SK-N-SH (cell line): ENCODE results near the gene LIN7A. TPM values are rescaled to one million over a fixed set of nuclear protein-coding genes. Genes with fewer than 3 reads are reported as not detected.
"Not testable (repeated sequence)": the region's sequence is repeated elsewhere in the genome, so short reads cannot be mapped to it uniquely, and the experiment has no call there.

Experiments used
- CTCF ChIA-PET: fragments of 300-600, 350-600 bp; formaldehyde crosslinking; extraction: SDS; loops from one replicate; lab custom pipeline; 2021; lab: Yijun Ruan, JAX
- POLR2A ChIA-PET: fragments of 350-600 bp; sonication (Branson Sonifier 250); formaldehyde crosslinking; extraction: SDS; loops from one replicate; lab custom pipeline; 2020; ENCODE audit warnings: antibody characterized with exemption, inconsistent platforms; lab: Yijun Ruan, JAX
- DNase-seq: peaks from one replicate; pipeline ENCODE4 v3.0.0; 2012
- H2AFZ ChIP-seq: fragments of 200-600 bp; sonication (generic); 2 replicates; pipeline ENCODE4 v1.8.1; 2016; ENCODE audit warnings: antibody characterized with exemption, mild to moderate bottlenecking, low read depth
- H3F3A ChIP-seq: fragments of 200-600 bp; sonication (generic); replicated peaks from 2 replicates; pipeline ENCODE3; 2016; ENCODE audit warnings: antibody characterized with exemption, mild to moderate bottlenecking; ENCODE audit not compliant: insufficient read depth
- H3K27ac ChIP-seq, 2 experiments: fragments of 200-500 bp in 1 of 2; fragments of 200-600 bp in 1 of 2; sonication (Bioruptor generic) in 1 of 2; sonication (generic), shearing (Covaris generic) in 1 of 2; 2 replicates each; pipeline versions ENCODE4 v1.5.1 to v1.6.1; 2014 to 2016; ENCODE audit warnings: low read depth in 2 of 2, inconsistent platforms in 1 of 2, low read length in 1 of 2, mild to moderate bottlenecking in 1 of 2, mixed read lengths in 1 of 2
- H3K27me3 ChIP-seq: fragments of 200-600 bp; sonication (generic), shearing (Covaris generic); 2 replicates; pipeline ENCODE4 v1.6.1; 2016; ENCODE audit warnings: mixed run types; ENCODE audit not compliant: insufficient read depth
- H3K36me3 ChIP-seq, 2 experiments: fragments of 200-500 bp in 1 of 2; fragments of 200-600 bp in 1 of 2; sonication (Bioruptor generic) in 1 of 2; sonication (generic) in 1 of 2; replicated peaks in 1 of 2; 2 replicates each; pipeline versions ENCODE3 to v1.5.1; 2014 to 2016; ENCODE audit warnings: low read length in 1 of 2, mild to moderate bottlenecking in 1 of 2; ENCODE audit not compliant: insufficient read depth in 2 of 2, control insufficient read depth in 1 of 2
- H3K4me1 ChIP-seq, 2 experiments: fragments of 200-500 bp in 1 of 2; fragments of 200-600 bp in 1 of 2; sonication (Bioruptor generic) in 1 of 2; sonication (generic), shearing (Covaris generic) in 1 of 2; 2 replicates each; pipeline versions ENCODE4 v1.5.1 to v1.6.1; 2014 to 2016; ENCODE audit warnings: low read depth in 1 of 2, low read length in 1 of 2, mixed run types in 1 of 2; ENCODE audit not compliant: insufficient read depth in 2 of 2, control insufficient read depth in 1 of 2
- H3K4me2 ChIP-seq: fragments of 200-600 bp; sonication (generic), shearing (Covaris generic); 2 replicates; pipeline ENCODE4 v1.6.1; 2017; ENCODE audit warnings: mixed run types
- H3K4me3 ChIP-seq, 2 experiments: fragments of 200-500 bp in 1 of 2; fragments of 200-600 bp in 1 of 2; sonication (Bioruptor generic) in 1 of 2; sonication (generic), shearing (Covaris generic) in 1 of 2; 2 replicates each; pipeline versions ENCODE4 v1.5.1 to v1.8.1; 2014 to 2016; ENCODE audit warnings: low read depth in 2 of 2, inconsistent platforms in 1 of 2, low read length in 1 of 2, mild to moderate bottlenecking in 1 of 2, mixed read lengths in 1 of 2, moderate library complexity in 1 of 2
- H3K79me2 ChIP-seq: fragments of 200-600 bp; sonication (generic); 2 replicates; pipeline ENCODE4 v1.8.1; 2017; ENCODE audit warnings: mild to moderate bottlenecking; ENCODE audit not compliant: insufficient read depth
- H3K9ac ChIP-seq: fragments of 200-600 bp; sonication (generic); 2 replicates; pipeline ENCODE4 v1.6.1; 2017; ENCODE audit warnings: mixed run types
- H3K9me2 ChIP-seq: fragments of 200-600 bp; sonication (generic); 2 replicates; pipeline ENCODE4 v1.6.1; 2017; ENCODE audit warnings: mixed run types
- H3K9me3 ChIP-seq: fragments of 200-600 bp; sonication (generic); 2 replicates; pipeline ENCODE4 v1.6.1; 2017; ENCODE audit warnings: mixed run types, mild to moderate bottlenecking, moderate library complexity
- H4K20me1 ChIP-seq: fragments of 200-600 bp; sonication (generic); 2 replicates; pipeline ENCODE4 v1.6.1; 2017; ENCODE audit warnings: mild to moderate bottlenecking, mixed run types; ENCODE audit not compliant: insufficient read depth
- CHD2 ChIP-seq: fragments of 150-350 bp; IDR thresholded peaks from 2 replicates; pipeline ENCODE4 v1.6.1; 2018; ENCODE audit warnings: low read length; ENCODE audit not compliant: partially characterized antibody
- FOSL2 ChIP-seq: IDR thresholded peaks from 2 replicates; pipeline ENCODE4 v1.4.0; 2012; ENCODE audit warnings: low read depth, mild to moderate bottlenecking, moderate library complexity, borderline replicate concordance
- FOXJ3 ChIP-seq: sonication (generic); formaldehyde crosslinking; IDR thresholded peaks from 2 replicates; pipeline ENCODE4 v1.5.1; 2020; ENCODE audit warnings: mild to moderate bottlenecking, missing genetic modification reagents
- MAX ChIP-seq: IDR thresholded peaks from 2 replicates; pipeline ENCODE4 v1.4.0; 2012; ENCODE audit warnings: low read depth
- MXI1 ChIP-seq: IDR thresholded peaks from 2 replicates; pipeline ENCODE4 v1.6.1; 2012; ENCODE audit warnings: mild to moderate bottlenecking, low read depth, low read length, improper control_type of control experiment
- NRF1 ChIP-seq: IDR thresholded peaks from 2 replicates; pipeline ENCODE4 v1.6.1; 2012; ENCODE audit warnings: low read depth, mild to moderate bottlenecking, low read length
- REST ChIP-seq: IDR thresholded peaks from 2 replicates; pipeline ENCODE4 v1.6.1; 2012; ENCODE audit warnings: mild to moderate bottlenecking, low read depth, low read length, moderate library complexity
- RFX5 ChIP-seq: IDR thresholded peaks from 2 replicates; pipeline ENCODE4 v1.6.1; 2012; ENCODE audit warnings: mild to moderate bottlenecking, improper control_type of control experiment, low read length
- RXRA ChIP-seq: IDR thresholded peaks from 2 replicates; pipeline ENCODE4 v1.4.0; 2012; ENCODE audit warnings: low read depth, mild to moderate bottlenecking, borderline replicate concordance
- SMC3 ChIP-seq: IDR thresholded peaks from 2 replicates; pipeline ENCODE4 v1.6.1; 2012; ENCODE audit warnings: low read depth, low read length, improper control_type of control experiment
- TAF1 ChIP-seq: IDR thresholded peaks from 2 replicates; pipeline ENCODE4 v1.6.1; 2012; ENCODE audit warnings: low read depth, mild to moderate bottlenecking, low read length, moderate library complexity, borderline replicate concordance
- YY1 ChIP-seq: IDR thresholded peaks from 2 replicates; pipeline ENCODE4 v1.4.0; 2012; ENCODE audit warnings: low read depth, mild to moderate bottlenecking
- WGBS: methylation state at CpG from one replicate; pipeline ENCODE4 v1.1.6; 2017; ENCODE audit warnings: low lambda C conversion rate; 5-methylcytosine and 5-hydroxymethylcytosine counted together
- polyA plus RNA-seq, 3 experiments: library from polyadenylated mRNA; depleted of rRNA; stranded (reverse); fragments of >200 nt; gene quantifications; 2 replicates each; pipeline ENCODE4 v1.2.3, GENCODE V29; 2012
- TF ChIP-seq, protein P1 (sequence below): IDR thresholded peaks from 2 replicates; pipeline ENCODE4; 2012
- TF ChIP-seq, protein P2 (sequence below): IDR thresholded peaks from 2 replicates; pipeline ENCODE4 v1.4.0; 2012; ENCODE audit warnings: low read depth, borderline replicate concordance

The LIN7A gene
- polyA plus RNA-seq, 1 of the 3 experiments (the other 2 are of a cell fraction) = not detected

- Histone ChIP-seq H3K9me2 (no peaks in the 10 kb centered on the region), H3K4me1 (no peaks in the 10 kb centered on the region), H3K4me2 (no peak overlapping the region), H3K9ac (no peak overlapping the region), H3K27ac (no peak overlapping the region), H3F3A (no peaks in the 10 kb centered on the region), H3K36me3 (no peaks in the 10 kb centered on the region), H3K4me3 (no peak overlapping the region), H3K27me3 (peaks cover 21% of the 10 kb centered on the region; the same call in 1 of the 2 replicates), H2AFZ (no peak overlapping the region), H3K9me3 (no peaks in the 10 kb centered on the region), H4K20me1 (no peaks in the 10 kb centered on the region), H3K79me2 (no peaks in the 10 kb centered on the region)
- TF ChIP-seq MAX = no peak
- no peak for TF ChIP-seq NRF1
- no peak for TF ChIP-seq RXRA
- no peak for TF ChIP-seq RFX5
- TF ChIP-seq, protein P1, sequence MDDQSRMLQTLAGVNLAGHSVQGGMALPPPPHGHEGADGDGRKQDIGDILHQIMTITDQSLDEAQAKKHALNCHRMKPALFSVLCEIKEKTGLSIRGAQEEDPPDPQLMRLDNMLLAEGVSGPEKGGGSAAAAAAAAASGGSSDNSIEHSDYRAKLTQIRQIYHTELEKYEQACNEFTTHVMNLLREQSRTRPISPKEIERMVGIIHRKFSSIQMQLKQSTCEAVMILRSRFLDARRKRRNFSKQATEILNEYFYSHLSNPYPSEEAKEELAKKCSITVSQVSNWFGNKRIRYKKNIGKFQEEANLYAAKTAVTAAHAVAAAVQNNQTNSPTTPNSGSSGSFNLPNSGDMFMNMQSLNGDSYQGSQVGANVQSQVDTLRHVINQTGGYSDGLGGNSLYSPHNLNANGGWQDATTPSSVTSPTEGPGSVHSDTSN = no peak
- DNase-seq = no peak
- CTCF ChIA-PET = no interaction called here
- POLR2A ChIA-PET = no interaction called here
These were observed 144.9 kb downstream of the LIN7A start for GRCh38 chr12:80792861-80793260.

- H3K4me1 ChIP-seq = no peaks in the 10 kb centered on the region
- H3F3A ChIP-seq = no peaks in the 10 kb centered on the region
- H2AFZ ChIP-seq = no peak overlapping the region
- no peaks in the 10 kb centered on the region for H4K20me1 ChIP-seq
- no peak overlapping the region for H3K27ac ChIP-seq
- H3K4me3 ChIP-seq = no peak overlapping the region
- H3K9me2 ChIP-seq = no peaks in the 10 kb centered on the region
- H3K9me3 ChIP-seq = no peaks in the 10 kb centered on the region
- no peak overlapping the region for H3K4me2 ChIP-seq
- H3K79me2 ChIP-seq = no peaks in the 10 kb centered on the region
- peaks cover 30% of the 10 kb centered on the region; the same call in 1 of the 2 replicates for H3K27me3 ChIP-seq
- H3K36me3 ChIP-seq = no peaks in the 10 kb centered on the region
- H3K9ac ChIP-seq = no peak overlapping the region
- ChIA-PET POLR2A (no interaction called here), CTCF (no interaction called here)
- no peak for DNase-seq
- TF ChIP-seq TAF1 (no peak), YY1 (no peak), REST (no peak), FOXJ3 (no peak), NRF1 (no peak), CHD2 (no peak), SMC3 (no peak), MXI1 (no peak), FOSL2 (no peak)
- TF ChIP-seq, protein P2, sequence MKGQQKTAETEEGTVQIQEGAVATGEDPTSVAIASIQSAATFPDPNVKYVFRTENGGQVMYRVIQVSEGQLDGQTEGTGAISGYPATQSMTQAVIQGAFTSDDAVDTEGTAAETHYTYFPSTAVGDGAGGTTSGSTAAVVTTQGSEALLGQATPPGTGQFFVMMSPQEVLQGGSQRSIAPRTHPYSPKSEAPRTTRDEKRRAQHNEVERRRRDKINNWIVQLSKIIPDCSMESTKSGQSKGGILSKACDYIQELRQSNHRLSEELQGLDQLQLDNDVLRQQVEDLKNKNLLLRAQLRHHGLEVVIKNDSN = no peak
These were observed 145.9 kb downstream of the LIN7A start for GRCh38 chr12:80791863-80792262.

DNA sequence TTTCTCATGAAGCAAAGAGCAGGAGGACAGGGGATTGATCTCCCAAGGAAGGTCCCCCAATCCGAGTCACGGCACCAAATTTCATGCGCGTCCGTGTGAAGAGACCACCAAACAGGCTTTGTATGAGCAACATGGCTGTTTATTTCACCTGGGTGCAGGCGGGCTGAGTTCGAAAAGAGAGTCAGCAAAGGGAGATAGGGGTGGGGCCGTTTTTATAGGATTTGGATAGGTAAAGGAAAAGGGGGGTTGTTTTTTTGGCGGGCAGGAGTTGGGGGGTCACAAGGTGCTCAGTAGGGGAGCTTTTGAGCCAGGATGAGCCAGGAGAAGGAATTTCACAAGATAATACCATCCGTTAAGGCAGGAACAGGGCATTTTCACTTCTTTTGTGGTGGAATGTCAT is 149.3 kb downstream of the LIN7A start:
- H3F3A ChIP-seq, H3K4me2 ChIP-seq, H3K9ac ChIP-seq, DNase-seq, H3K4me1 ChIP-seq, H3K9me3 ChIP-seq, H2AFZ ChIP-seq, H3K36me3 ChIP-seq, POLR2A ChIA-PET, H3K79me2 ChIP-seq, H3K4me3 ChIP-seq, H3K9me2 ChIP-seq, H4K20me1 ChIP-seq, H3K27ac ChIP-seq: not testable (repeated sequence)
- CTCF ChIA-PET = interaction anchor here (1.2 kb wide), 1 partner anchor 49 kb away, joined by 5 read pairs; no protein-coding TSS in a partner anchor
- peaks cover 31% of the 10 kb centered on the region; the same call in 1 of the 2 replicates for H3K27me3 ChIP-seq
- 45% methylated on average over 10 of the region's 10 CpGs for WGBS
